ENCODE data around the gene ETS1.

The ETS1 gene

DNA sequence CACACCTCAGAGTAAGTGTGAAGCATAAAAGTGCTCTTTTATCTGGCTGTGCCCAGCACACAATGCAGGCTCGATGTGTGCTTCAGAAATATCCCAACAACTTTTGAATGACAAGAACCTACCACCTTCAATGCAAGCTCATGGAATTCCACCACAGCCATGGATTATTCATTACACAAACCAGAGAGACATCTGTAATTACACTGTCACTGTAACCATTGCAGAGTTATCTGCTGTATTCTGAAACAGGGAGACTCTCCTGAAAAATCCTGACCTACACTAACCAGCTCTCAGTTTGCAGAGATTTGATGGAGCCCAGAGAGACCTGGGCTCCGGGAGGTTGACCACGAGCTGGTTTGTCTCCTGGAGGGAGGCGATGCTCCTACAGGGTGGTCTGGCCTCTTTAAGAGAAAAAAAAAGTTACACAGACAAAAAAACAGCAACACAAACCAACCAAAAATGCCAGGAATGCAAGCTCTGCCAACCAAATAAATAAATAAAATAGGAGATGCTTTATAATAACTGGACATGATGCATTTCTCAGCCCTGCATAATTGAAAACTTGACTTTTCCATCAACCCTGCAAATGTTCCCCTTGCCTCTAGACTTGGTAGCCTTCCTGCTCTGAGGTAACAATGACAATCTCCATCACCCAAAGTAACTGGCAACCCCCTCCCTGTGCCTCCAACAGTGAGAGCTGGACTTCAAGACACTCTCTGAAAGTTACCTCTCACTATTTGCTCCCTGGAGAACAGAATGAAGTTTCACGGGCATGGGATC, 69.7 kb downstream of the ETS1 start:
- DNase-seq, result no peak

DNA sequence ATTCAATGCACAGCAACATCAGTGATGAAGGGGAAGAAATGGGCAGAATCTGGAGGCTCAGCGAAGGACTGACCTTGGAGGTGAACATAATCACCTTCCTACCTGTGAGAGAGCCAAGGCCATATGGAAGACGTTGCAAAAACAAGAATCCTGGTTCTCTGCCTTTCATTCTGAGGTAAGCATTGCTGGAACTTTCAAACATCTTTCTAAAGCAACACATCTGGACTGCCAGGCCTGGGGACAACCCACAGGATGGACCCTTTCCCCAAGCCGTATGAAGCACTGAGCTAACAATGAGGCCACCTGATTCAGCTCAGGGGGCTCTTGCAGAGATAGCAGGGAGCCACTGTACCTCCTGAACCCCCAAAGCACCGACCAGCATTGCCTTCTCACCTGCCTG, 70.5 kb downstream of the ETS1 start:
- no peak for DNase-seq

DNA sequence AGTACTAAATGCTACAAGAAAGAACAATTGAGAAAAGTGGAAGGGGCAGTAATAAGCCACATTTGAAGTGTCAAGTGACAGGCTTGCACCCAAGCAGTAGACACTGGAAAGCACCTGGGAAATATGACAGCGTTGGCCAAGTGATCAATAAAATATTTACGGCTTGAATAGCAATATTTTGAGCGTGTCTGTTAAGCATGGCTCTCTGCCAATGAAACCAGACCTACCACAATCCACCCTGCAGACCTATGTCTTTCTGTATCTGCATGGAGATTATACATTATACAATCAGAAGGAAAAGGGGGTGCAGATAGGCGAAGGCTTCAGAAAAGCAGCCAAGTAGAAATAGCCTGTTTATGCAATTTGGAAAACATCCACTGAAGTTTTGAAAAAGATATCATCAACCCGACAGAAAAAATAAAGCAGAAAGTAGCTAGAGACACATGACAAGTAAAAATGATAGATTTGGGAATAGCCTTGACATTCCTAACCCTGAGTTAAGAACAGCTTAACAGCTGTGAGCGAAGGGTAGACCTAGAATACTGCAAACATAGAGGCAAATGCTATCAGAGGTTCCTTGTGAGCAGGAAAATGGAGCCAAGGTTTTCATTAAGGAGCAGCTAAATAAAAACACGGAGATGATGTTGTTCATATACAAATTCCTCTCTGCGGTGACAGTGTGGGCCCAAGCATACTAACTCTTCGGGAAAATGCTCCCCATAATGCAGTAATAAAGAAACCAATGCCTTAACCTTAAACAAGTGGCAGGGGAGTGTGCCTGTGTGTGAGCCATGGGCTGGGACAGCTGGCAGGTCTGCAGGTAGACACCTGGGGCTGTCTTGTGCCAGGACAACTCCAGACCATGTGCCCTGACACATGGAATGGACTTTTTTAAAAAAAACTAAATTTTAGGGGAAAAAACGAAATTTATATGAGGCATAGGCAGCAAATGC, 71.3 kb downstream of the ETS1 start:
- no peak for DNase-seq

DNA sequence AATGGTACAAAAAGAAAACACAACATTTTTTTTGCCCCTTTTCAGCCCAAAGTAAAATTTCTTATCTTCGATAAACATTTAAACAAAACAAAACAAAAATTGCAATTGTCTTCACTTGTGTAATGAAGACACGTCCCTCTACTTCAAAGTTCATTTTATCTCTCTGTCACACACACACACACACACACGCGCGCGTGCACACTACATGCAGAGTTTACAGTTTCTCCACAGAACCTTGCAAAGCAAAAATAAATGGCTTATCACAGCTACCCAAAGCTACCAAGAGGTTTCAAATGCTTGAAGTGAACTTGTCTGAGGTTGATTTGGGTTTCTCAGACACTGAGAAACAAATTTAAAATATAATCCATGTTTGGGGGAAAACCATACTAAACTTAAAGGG, 72.3 kb downstream of the ETS1 start:
- no peak for DNase-seq

DNA sequence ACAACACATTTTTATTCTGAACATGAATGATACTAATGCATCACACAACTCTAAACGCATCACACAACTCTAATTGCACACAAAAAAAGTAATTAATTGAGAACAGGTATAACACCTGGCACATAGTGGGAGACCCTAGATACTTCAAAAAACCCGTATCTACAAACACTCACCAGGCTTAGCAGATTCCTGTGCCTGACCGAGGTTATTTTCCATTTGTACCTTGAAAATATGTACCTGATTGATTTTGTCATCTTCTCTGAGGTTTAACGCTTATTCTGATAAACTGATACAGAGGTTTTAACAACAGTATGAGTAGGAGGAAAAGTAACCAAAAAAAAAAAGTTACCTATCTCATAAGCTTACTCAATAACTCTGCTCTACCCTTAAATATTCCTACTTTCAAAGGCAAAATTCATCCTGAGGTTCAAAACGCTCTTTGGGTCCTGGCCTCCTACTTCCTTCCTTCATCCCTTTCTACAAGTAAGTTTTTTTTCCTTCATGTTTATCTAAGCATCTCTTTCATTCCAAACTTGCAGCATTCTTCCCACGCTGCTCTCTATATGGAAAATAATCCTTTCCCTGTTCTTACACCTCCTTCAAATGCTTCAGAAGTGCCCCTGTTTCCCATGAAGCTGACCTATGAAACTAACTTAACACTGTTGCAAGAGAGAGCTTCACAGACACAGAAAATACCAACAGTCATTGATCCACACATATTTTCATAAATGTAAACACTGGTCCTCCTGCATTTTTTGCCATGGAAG, 73.3 kb downstream of the ETS1 start:
- no peak for DNase-seq

DNA sequence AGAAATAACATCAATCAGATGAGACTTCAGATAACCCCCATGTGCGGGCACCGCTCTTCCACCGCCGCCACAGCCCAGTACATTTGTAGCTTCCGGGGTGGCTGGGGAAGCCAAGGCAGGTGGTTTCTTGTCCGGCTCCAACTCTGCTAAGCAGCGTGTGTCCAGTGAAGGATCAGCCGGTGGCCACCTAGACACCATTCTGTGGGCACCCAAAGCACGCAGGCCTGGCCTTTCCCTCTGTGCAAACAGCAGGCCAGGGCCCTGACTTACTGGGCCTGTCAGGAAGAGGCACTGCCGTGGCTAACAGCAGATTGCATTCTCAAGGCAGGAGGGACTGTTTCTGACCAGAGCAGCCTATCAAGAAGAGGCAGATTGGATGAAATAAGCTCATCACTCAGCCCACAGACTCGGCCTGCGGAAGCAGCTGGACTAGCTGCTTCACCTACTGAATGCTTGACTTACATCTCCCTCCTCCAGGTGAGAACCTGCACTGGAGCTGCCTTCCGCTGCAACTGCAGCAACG, 74.8 kb downstream of the ETS1 start:
- DNase-seq, result no peak

DNA sequence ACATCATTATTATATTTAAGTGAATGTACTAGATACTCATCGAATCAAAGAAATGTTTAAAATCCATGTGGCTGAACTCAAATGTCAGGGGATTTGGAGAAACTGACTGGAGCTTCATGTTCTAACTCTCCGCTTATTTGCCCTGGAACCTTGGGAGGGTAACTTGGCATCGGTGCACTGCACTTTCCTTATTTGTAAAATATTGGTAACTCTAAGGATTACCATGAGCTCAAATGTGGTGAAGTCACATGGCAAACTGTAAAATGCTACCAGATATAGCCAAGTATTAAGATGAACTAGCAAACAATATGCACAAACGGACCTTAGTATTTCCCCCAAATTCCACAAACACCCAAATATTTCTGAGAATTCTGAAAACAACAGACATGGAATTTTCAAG, 75.6 kb downstream of the ETS1 start:
- no peak for DNase-seq

DNA sequence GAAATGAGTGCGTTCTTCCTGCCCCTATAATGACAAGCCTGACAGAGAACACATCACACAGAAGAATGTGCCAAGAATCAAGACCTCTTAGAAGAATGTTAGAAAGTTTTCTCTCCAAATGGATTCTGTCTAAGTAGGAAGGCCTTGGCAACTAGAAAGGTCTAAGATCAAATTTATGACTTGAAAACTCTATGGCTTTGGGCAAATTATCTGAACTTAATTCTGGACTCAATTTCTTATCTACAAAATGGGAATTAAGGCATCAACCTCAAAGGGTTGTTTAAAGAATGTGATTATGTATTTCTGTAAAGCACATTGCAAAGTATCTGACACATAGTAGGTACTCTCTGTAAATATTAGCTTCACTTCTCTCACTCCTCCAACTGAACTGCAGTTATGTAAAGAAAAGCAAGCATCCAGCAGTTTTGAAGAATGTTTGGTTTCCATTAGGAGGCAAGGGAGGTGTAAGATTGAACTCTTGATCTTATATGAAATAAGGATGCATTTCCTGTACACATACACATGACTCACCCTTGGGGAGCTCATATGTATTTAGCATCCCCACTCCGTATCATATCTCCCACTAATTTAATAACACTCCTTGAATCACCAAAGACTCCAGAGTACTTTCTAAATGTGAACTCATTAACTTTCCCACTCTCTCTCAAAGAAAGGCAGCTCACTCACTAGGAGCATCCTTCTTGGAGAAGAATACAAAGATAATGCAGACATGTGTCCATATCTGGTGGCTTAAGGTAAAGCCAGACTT, 77.6 kb downstream of the ETS1 start:
- no peak for DNase-seq

DNA sequence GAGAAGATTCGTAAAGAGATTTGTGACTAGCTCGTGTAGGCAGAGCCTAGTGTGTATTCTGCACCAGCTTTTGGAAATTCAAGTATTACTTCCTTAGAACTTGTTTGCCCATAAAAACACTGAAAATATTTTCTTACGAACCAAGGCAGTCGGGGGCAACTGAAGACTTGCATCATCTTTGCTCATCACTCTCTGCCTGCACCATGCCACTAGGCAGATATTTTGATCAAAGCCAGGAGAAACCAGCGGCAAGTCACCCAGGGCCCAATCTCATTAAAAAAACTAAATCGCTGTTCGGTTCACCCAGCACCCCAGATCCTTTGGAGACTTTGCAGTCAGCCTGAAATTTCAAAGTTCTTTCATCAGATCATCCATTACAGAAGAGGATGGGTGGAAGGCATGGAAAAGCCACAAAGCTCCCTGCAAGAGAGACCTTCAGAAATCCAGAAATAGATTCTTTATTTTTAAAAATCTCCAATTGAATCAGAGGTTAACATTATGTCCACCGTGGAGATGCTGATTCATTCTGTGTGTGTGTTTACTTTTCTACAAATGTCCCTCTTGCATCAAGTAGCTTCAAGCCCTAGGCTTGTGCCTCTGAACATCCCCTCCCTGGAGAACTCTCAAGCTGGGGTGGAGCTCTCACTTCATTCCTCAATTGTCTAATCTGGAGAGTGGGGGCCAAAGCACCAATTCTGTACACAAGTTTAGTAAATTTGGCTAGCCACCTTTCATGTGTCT, 78.4 kb downstream of the ETS1 start:
- DNase-seq, result no peak

DNA sequence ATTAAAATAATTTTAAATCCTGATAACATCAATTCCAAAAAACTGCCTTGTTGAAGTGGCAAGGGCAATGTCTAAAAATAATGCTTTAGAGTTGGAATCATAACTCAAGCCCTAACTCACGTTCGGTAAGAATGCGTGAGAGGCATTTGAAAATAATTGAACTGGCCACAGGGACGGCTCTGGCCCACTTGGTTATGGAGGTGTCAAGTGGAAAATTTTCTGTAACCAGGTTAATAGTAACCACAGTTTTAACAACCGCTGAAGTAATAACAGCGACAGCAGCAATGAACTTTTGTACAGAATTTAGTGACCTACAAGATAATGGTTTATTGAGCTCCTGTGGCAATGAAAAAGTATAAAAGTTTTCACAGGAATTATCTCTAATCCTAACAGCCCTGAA, 79.4 kb downstream of the ETS1 start:
- no peak for DNase-seq

DNA sequence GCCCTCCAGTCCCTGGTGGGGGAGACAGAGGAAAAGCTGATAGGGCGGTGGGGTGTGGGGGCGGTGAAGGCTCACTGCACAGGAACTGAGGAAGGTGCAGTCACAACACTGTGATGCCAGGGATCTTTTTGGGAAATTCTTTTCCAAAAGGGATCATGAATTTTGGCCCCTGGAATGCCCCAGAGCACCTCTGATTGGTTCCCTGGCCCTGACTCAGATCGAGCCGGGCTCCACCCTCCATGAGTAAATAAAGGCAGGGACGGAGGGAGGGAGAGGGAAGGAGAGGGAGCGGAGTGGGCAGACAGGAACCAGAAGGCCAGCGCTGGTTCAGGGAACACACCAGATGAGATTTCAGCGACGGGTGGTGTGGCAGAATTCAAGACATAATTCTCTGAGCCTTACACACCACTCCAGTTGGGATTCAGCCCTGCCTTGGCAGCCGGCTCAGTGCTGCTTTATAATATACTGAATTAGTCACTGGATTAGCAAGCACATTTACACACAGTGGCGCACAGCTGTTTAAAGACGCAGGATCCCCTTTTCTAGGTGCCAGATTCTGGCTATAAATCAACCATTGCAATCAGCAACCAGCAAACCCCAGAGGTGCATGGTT, 80.3 kb downstream of the ETS1 start:
- DNase-seq, result peak; percentile 67

DNA sequence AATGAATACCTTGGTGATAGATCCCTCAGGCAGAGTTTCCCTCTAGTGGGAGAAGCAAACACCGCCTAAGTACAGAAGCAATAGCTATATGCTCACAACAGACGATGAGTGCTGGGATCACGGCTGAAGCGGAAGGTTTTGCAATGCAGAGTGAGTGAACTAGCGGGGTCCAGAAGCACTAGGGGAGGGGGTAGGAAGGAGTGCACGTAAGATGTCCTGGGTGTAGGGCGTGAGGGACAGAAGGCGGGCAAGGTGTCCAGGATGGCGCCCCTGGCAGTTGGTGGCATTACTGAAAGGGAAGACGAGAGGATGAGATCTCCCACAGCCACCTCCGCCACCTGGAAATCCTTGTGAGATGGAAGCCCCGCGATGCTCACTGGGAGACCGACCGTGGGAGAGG, 81.0 kb downstream of the ETS1 start:
- DNase-seq, result no peak

DNA sequence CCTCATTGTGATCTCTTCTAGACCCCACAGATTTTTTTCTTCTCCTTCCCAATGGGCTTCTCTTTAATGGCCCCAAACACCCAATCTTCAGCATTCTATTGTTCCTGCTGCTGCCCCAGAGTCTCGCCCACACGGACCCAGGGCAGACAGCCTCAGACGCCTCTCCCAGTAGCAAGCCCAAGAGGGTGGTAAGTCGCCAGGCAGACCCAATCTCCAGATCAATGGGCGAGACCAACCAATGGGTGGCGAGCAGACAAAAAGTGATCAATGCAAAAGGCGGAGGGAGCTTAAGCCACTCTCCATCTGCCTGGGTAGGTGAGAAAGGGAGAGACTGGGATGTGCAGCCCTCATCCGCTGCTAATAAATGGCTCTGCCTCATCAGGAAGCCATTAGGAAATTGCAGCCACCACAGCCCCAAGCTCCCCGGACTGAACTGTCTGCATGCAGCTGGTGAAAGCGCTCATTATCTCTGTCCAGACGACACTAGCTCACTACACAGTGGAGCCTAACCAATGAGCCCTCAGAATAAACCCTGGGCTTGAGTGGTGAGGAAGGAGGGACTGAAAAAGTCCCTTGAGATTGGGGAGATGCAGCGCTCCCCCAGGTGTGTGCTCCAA, 81.8 kb downstream of the ETS1 start:
- no peak for DNase-seq

DNA sequence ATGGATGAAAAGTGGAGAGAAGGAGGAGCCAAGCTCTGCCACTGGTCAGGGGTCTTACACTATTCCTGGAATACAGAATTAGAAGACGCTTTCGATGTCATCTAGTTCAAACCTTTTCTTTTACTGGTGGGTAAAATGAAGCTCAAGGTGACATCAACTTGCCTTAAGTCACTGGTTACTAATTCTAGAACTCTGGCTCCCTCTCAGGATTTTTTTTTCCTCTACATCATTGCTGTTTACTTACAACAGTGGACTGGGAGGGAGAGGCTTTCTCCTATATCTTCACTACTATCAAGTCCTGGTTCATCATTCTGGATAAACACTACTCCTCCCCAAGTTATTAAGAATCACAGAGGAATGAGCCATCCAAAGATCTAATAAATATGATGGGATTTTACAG, 82.9 kb downstream of the ETS1 start:
- DNase-seq, result no peak

DNA sequence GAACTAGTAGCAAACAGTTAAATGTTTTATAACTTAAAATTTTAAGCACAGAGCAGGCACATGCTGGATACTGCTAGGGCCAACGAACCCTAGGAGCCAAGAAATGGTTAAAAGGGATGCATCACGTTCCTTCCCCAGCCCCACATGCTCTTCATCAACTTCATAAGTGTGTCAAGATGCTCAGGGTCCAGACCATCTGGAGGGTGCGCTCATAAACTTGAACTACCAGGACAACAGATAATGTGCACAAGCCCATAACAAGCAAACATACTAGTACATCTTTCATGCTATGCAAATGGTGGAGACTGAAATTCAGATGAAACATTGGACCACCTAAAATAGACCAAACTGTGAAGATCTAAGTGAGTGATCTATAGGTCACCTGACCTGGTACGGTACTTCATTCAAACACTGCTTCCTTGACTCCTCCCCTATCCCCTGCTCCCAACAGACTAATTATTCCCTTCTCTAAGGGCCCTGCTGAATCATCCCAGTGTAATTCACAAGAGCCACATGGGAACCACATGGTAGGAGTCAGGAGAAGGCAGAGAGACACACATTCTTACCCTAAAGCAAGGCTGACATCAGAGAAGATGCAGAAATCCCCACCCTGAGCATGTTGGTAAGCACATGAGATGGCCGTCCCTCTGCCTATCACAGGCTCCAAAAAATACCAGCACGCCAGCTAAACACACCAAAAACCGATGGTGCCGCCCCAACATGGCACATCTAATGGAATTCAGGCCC, 83.9 kb downstream of the ETS1 start:
- no peak for DNase-seq

DNA sequence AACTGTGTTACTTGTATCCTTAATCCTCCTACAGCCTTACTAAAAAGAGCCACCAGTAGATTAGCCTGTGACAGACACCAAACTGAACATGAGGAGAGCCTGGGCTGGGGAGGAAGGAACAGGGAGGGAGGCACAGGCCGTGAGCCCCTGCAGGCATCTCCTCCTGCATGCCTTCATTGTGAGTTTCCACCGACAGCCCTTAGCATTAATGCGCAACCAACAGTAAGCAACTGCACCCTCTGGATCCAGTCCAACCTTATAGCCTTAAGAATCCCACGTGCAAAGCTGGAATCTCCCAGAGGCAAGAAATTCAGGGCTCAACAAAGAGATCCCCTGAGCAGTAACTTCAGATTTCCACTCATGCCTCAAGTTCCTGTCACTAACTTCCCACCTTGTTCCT, 84.6 kb downstream of the ETS1 start:
- no peak for DNase-seq

DNA sequence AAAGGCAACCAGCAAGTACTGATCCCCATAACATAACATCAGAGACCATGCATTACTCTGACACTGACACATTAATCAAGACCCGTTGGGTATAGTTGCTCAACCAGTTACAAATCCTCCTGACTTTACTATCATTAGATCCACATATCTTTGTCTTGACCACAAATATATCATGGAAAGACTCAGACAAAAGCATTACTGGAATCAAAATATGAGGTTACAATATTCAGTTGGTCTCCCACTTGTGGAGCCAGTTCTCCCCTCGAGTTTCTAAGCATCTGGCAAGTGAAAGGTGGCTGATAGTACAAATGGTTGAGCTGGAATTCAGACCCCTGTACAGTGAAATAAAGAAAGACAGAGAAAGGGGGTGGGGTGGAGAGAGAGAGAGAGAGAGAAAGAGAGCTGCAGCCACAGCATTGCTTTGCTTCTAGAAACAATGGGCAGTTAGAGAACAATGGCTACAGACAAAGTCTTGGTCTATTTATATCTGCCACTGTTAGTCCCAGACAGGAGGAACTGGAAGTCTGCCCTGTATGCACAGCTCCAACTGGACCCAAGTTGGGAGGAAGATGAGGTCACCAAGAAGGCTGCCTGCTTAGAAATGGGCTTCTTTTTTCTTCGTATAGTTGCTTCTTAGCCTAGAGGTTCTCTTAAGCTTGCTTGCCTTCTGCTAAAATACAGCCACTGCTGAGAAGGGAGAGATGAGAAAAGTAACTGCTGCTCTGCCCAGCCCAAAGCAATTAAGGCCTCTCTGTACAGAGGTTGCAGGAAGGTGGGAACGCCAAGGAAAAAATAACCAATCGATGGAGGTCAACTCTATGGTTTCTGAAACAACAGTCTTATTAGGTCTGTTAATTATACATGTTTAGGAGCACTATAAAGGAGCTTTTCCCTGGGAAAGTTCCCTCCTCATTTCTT, 85.5 kb downstream of the ETS1 start:
- no peak for DNase-seq

DNA sequence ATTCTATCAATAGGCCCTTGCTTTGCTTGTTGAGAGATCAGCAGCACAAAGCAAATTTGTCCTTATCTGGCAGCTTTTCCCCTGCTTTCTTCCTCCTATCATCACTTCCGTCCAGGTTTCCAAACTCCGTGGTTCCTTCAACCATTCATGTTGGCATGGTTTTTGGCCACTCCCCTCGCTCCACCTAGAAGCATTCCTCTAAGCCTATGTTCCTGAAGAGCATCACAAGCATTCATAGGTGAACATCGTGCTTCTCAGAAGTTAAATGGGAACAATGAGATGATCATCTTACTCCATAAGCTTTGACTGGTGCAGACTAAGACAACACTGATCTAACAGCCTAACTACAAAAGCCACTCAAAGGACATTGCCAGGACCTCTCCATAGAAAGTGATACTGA, 86.3 kb downstream of the ETS1 start:
- DNase-seq, result no peak

DNA sequence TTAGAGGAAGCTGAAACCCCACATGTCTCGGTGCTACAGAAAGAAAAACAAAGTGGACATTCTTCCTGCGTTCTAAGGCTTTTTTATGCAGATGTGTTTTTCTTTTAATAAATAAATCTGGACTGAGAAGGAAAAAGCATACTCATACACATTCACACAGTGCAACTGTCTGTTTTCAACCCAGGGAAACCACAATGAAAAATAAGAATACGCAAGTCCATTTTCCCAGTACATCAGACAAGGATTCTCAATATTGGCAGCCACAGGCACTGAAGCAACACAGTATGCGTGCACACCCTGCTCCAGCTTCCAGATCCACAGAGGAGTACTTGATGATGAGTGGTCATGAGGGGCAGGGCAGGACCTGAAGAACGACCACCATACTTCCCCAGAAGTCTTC, 86.9 kb downstream of the ETS1 start:
- DNase-seq, result no peak
